Keratinocyte (primary cell): ENCODE measurements around the gene RCOR3. TPM values are rescaled to one million over a fixed set of nuclear protein-coding genes. Genes with fewer than 3 reads are reported as not detected.
"Not testable (repeated sequence)": the region's sequence is repeated elsewhere in the genome, so short reads cannot be mapped to it uniquely, and the experiment has no call there.

ENCODE experiments used
- DNase-seq: peaks from one replicate; pipeline ENCODE4 v3.0.0-alpha.2; 2011; ENCODE audit warnings: low read depth, missing footprints, low spot score
- FAIRE-seq: peaks from 2 replicates; lab custom pipeline; 2011; peaks lifted over from hg19 to GRCh38; lab: Jason Lieb, UNC
- H2AFZ ChIP-seq: 2 replicates; pipeline ENCODE4 v1.6.0; 2012; ENCODE audit warnings: low read length, control low read depth, inconsistent platforms; ENCODE audit not compliant: control insufficient read depth
- H3K27ac ChIP-seq: 2 replicates; pipeline ENCODE4 v1.5.1; 2011; ENCODE audit warnings: low read length; ENCODE audit not compliant: control insufficient read depth, insufficient read depth
- H3K27me3 ChIP-seq: 3 replicates; pipeline ENCODE4 v1.6.0; 2011; ENCODE audit warnings: low read length; ENCODE audit not compliant: control insufficient read depth, insufficient read depth; ENCODE audit errors: extremely low read depth
- H3K36me3 ChIP-seq, 2 experiments: 2 replicates in 1 of 2; 3 replicates in 1 of 2; pipeline ENCODE4 v1.5.1; 2011; ENCODE audit warnings: low read length in 2 of 2, mild to moderate bottlenecking in 1 of 2; ENCODE audit not compliant: control insufficient read depth in 2 of 2, insufficient read depth in 2 of 2; ENCODE audit errors: extremely low read depth in 1 of 2
- H3K4me1 ChIP-seq: 3 replicates; pipeline ENCODE4 v1.5.1; 2011; ENCODE audit warnings: low read length; ENCODE audit not compliant: control insufficient read depth, insufficient read depth; ENCODE audit errors: extremely low read depth
- H3K4me2 ChIP-seq: 3 replicates; pipeline ENCODE4 v1.6.0; 2011; ENCODE audit warnings: low read depth, low read length; ENCODE audit not compliant: control insufficient read depth, insufficient read depth; ENCODE audit errors: extremely low read depth
- H3K4me3 ChIP-seq, 3 experiments: fragments of 200-600 bp in 1 of 3; sonication (generic) in 1 of 3; 2 replicates in 2 of 3; 3 replicates in 1 of 3; pipeline ENCODE4 v1.5.1; 2011 to 2016; ENCODE audit warnings: low read length in 3 of 3, mild to moderate bottlenecking in 3 of 3, control low read depth in 2 of 3, inconsistent platforms in 1 of 3, low read depth in 1 of 3, mixed read lengths in 1 of 3, mixed run types in 1 of 3, moderate library complexity in 1 of 3; ENCODE audit not compliant: control insufficient read depth in 2 of 3, insufficient read depth in 2 of 3; ENCODE audit errors: extremely low read depth in 1 of 3
- H3K79me2 ChIP-seq: 2 replicates; pipeline ENCODE4 v1.6.0; 2012; ENCODE audit warnings: low read length; ENCODE audit not compliant: control insufficient read depth, insufficient read depth
- H3K9ac ChIP-seq: 3 replicates; pipeline ENCODE4 v1.6.0; 2011; ENCODE audit warnings: low read length; ENCODE audit not compliant: control insufficient read depth, insufficient read depth; ENCODE audit errors: extremely low read depth
- H3K9me1 ChIP-seq: 3 replicates; pipeline ENCODE4 v1.6.0; 2011; ENCODE audit warnings: low read length; ENCODE audit not compliant: control insufficient read depth, insufficient read depth; ENCODE audit errors: extremely low read depth
- H3K9me3 ChIP-seq: 2 replicates; pipeline ENCODE4 v1.5.1; 2012; ENCODE audit warnings: low read depth, low read length; ENCODE audit not compliant: control insufficient read depth
- H4K20me1 ChIP-seq: 3 replicates; pipeline ENCODE4 v1.6.0; 2011; ENCODE audit warnings: low read length; ENCODE audit not compliant: control insufficient read depth, insufficient read depth; ENCODE audit errors: extremely low read depth
- EZH2 ChIP-seq: IDR thresholded peaks from one replicate; pipeline ENCODE4 v1.6.1; 2012; ENCODE audit warnings: inconsistent platforms, mild to moderate bottlenecking, low read length, moderate library complexity
- dilution Hi-C: fragments of 300-500 bp; cut with MboI; formaldehyde crosslinking; loops from one replicate; pipeline ENCODE4 v1.7.0; 2020; ENCODE audit warnings: low sequenced_read_pairs; ENCODE audit not compliant: extremely low pct_ligation_motif_present
- polyA plus RNA-seq, 5 experiments: library from polyadenylated mRNA; depleted of rRNA in 3 of 5; stranded (reverse) in 3 of 5; stranded (forward) in 1 of 5; unstranded in 1 of 5; fragments of >200 nt; gene quantifications; 1 replicate in 1 of 5; 2 replicates in 3 of 5; 3 replicates in 1 of 5; pipeline versions ENCODE4 v1.2.1 to v1.2.3, GENCODE V29; 2011 to 2012; ENCODE audit warnings: missing spikeins in 2 of 5, low read depth in 1 of 5, low replicate concordance in 1 of 5
- TF ChIP-seq, protein P1 (sequence below), 3 experiments: IDR thresholded peaks in 1 of 3; conservative IDR thresholded peaks in 1 of 3; optimal IDR thresholded peaks in 1 of 3; 2 replicates in 2 of 3; 3 replicates in 1 of 3; pipeline versions ENCODE3 to v1.5.1; 2011; ENCODE audit warnings: low read length in 3 of 3, mild to moderate bottlenecking in 3 of 3, moderate library complexity in 2 of 3, control low read depth in 1 of 3, inconsistent platforms in 1 of 3; ENCODE audit not compliant: insufficient read depth in 2 of 3; ENCODE audit errors: extremely low read depth in 1 of 3

RCOR3 gene
- polyA plus RNA-seq, 1 donor (not counting 4 experiments of a cell fraction or from before 2014, with no cell fraction given), result 35.7 TPM

DNA sequence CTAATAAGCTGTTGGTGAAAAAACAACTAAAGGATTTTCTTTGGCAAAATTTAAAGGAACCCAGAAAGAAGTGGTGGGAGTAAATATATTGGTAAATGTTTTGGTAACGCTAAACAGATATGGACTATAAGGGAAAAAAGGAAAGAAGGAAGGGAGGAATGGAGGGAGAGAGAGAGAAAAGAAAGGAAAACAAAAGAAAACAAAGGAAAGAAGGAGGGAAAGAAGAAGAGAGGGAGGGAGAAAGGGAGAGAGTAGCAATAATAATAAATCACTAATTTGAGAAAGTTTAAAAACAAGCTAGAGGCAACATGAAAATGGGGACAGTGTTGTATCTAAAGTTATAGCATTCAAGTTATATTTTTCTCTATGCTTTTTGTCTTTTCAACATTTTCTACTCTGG is 43.6 kb upstream of the RCOR3 start:
- no peak for TF ChIP-seq EZH2
- FAIRE-seq (no peak), DNase-seq (no peak)
- Histone ChIP-seq H3K9me3 (no peaks in the 10 kb centered on the region), H3K79me2 (no peaks in the 10 kb centered on the region), H3K9me1 (no peaks in the 10 kb centered on the region), H3K27me3 (no peaks in the 10 kb centered on the region), H3K4me3 (no peak overlapping the region), H4K20me1 (no peaks in the 10 kb centered on the region), H3K4me1 (no peaks in the 10 kb centered on the region), H3K27ac (no peak overlapping the region), H3K9ac (no peak overlapping the region), H2AFZ (no peak overlapping the region), H3K4me2 (no peak overlapping the region), H3K36me3 (no peaks in the 10 kb centered on the region)
- dilution Hi-C loops, result no loop called here

DNA sequence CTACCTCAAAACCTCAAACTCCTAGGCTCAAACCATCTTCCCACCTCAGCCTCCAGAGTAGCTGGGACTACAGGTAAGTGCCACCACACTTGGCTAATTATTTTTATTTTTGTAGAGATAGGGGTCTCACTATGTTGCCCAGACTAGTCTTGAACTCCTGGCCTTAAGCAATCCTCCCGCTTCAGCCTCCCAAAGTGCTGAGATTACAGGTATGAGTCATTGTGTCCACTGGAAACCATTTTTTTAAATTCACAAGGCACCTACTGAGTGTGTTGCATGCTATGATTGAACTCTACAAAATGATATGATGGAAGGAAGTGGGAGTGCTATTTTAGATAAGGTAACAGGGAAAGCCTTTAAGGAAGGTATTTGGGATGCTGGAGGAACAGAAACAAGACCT is 41.8 kb upstream of the RCOR3 start:
- Histone ChIP-seq H3K4me3 (no peak overlapping the region), H4K20me1 (no peaks in the 10 kb centered on the region), H2AFZ (no peak overlapping the region), H3K9ac (no peak overlapping the region), H3K4me1 (no peaks in the 10 kb centered on the region), H3K9me1 (no peaks in the 10 kb centered on the region), H3K4me2 (no peak overlapping the region), H3K79me2 (no peaks in the 10 kb centered on the region), H3K27ac (no peak overlapping the region), H3K36me3 (no peaks in the 10 kb centered on the region), H3K27me3 (no peaks in the 10 kb centered on the region), H3K9me3 (no peaks in the 10 kb centered on the region)
- FAIRE-seq (no peak), DNase-seq (no peak)
- dilution Hi-C loops, result no loop called here
- TF ChIP-seq, protein P1, sequence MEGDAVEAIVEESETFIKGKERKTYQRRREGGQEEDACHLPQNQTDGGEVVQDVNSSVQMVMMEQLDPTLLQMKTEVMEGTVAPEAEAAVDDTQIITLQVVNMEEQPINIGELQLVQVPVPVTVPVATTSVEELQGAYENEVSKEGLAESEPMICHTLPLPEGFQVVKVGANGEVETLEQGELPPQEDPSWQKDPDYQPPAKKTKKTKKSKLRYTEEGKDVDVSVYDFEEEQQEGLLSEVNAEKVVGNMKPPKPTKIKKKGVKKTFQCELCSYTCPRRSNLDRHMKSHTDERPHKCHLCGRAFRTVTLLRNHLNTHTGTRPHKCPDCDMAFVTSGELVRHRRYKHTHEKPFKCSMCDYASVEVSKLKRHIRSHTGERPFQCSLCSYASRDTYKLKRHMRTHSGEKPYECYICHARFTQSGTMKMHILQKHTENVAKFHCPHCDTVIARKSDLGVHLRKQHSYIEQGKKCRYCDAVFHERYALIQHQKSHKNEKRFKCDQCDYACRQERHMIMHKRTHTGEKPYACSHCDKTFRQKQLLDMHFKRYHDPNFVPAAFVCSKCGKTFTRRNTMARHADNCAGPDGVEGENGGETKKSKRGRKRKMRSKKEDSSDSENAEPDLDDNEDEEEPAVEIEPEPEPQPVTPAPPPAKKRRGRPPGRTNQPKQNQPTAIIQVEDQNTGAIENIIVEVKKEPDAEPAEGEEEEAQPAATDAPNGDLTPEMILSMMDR (optimal IDR thresholded peaks at IDR 0.05 in 1 of 3, IDR thresholded peaks at IDR 0.05 in 1 of 3, conservative IDR thresholded peaks at IDR 0.05 in 1 of 3; ENCODE audit: extremely low read depth in 1 of 3, insufficient read depth in 2 of 3, low read length in 3 of 3), result no peak
- TF ChIP-seq EZH2, result no peak

DNA sequence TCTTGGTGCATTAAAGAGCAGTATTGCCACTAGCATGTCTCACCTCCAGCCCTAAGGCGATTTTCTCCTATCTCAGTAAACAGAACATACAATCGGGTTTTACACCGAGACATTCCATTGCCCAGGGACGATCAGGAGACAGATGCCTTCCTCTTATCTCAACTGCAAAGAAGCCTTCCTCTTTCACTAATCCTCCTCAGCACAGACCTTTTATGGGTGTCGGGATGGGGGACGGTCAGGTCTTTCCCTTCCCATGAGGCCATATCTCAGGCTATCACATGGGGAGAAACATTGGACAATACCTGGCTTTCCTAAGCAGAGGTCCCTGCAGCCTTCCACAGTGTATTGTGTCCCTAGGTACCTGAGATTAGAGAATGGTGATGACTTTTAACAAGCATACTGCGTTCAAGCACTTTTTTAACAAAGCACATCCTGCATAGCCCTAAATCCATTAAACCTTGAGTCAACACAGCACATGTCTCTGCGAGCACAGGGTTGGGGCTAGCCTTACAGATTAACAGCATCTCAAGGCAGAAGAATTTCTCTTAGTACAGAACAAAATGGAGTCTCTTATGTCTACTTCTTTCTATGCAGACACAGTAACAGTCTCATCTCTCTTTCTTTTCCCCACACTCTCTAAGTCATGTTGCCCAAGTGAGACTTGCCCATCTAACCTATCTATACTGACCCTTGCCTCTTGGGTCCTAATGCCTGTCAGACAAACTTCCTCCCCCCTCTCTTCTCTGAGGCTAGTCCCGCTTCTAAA is 36.5 kb upstream of the RCOR3 start:
- FAIRE-seq, result peak; percentile 53
- H3K27me3 ChIP-seq, H3K9me1 ChIP-seq, H3K4me2 ChIP-seq, H3K9ac ChIP-seq, H3K4me3 ChIP-seq, DNase-seq, H3K27ac ChIP-seq, H4K20me1 ChIP-seq, H3K36me3 ChIP-seq, H3K9me3 ChIP-seq, H3K79me2 ChIP-seq, H3K4me1 ChIP-seq, dilution Hi-C loops: not testable (repeated sequence)
- peak overlapping the region; percentile 63 for H2AFZ ChIP-seq

DNA sequence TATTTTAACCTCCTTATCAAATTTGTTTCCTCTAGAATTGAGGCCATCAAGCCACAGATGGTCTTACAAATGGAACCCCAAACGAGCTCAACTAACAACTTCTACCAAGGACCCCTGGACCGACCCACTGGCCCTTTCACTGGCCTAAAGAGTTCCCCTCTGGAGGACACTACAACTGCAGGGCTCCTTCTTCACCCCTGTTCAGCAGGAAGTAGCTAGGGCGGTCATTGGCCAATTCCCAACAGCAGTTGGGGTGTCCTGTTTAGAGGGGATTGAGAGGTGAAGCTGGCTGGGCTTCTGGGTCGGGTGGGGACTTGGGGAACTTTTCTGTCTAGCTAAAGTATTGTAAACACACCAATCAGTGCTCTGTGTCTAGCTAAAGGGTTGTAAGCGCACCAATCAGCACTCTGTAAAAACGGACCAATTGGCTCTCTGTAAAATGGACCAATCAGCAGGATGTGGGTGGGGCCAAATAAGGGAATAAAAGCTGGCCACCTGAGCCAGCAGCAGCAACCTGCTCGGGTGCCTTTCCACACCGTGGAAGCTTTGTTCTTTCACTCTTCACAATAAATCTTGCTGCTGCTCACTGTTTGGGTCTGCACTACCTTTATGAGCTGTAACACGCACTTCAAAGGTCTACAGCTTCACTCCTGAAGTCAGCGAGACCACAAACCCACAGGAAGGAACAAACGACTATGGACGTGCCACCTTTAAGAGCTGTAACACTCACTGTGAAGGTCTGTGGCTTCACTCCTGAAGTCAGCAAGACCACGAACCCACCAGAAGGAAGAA is 30.4 kb upstream of the RCOR3 start:
- H3K9ac ChIP-seq, H3K4me3 ChIP-seq, H3K79me2 ChIP-seq, H3K4me2 ChIP-seq, FAIRE-seq, DNase-seq, H4K20me1 ChIP-seq, H3K27ac ChIP-seq, H3K36me3 ChIP-seq, dilution Hi-C loops, H3K9me1 ChIP-seq, H3K9me3 ChIP-seq, H3K4me1 ChIP-seq, H2AFZ ChIP-seq, H3K27me3 ChIP-seq: not testable (repeated sequence)
